ENCODE measurements around the gene HELZ.
"Not testable (repeated sequence)": the region's sequence is repeated elsewhere in the genome, so short reads cannot be mapped to it uniquely, and the experiment has no call there.

Gene HELZ

GRCh38 chr17:67145183-67145805, 99.7 kb downstream of the HELZ start:
- TF ChIP-seq CTCF (conservative IDR thresholded peaks at IDR 0.05; ENCODE audit: low read depth, low read length): no peak
- H3K4me3 ChIP-seq (ENCODE audit: low read length): no peak overlapping the region
- no peak for DNase-seq (ENCODE audit: low read depth)

- no peak overlapping the region for H3K4me3 ChIP-seq (ENCODE audit: low read length)
- TF ChIP-seq CTCF (conservative IDR thresholded peaks at IDR 0.05; ENCODE audit: low read depth, low read length): no peak
- DNase-seq (ENCODE audit: low read depth): no peak
These were observed 101.7 kb downstream of the HELZ start for GRCh38 chr17:67143318-67143717.

- not testable (repeated sequence) for H3K4me3 ChIP-seq (ENCODE audit: low read length); DNase-seq (ENCODE audit: low read depth)
These were observed 103.0 kb downstream of the HELZ start for GRCh38 chr17:67142030-67142429.

GRCh38 chr17:67139784-67140665, 105.0 kb downstream of the HELZ start:
- DNase-seq (ENCODE audit: low read depth): no peak
- TF ChIP-seq CTCF (conservative IDR thresholded peaks at IDR 0.05; ENCODE audit: low read depth, low read length): peak; percentile 13
- H3K4me3 ChIP-seq (ENCODE audit: low read length): no peak overlapping the region

- no peak overlapping the region for H3K4me3 ChIP-seq (ENCODE audit: low read length)
- no peak for TF ChIP-seq CTCF (conservative IDR thresholded peaks at IDR 0.05; ENCODE audit: low read depth, low read length)
- DNase-seq (ENCODE audit: low read depth): no peak
These were observed 105.7 kb downstream of the HELZ start for GRCh38 chr17:67139289-67139688.

GRCh38 chr17:67138392-67138791, 106.6 kb downstream of the HELZ start:
- TF ChIP-seq CTCF (conservative IDR thresholded peaks at IDR 0.05; ENCODE audit: low read depth, low read length): no peak
- H3K4me3 ChIP-seq (ENCODE audit: low read length): no peak overlapping the region
- DNase-seq (ENCODE audit: low read depth): no peak

- no peak overlapping the region for H3K4me3 ChIP-seq (ENCODE audit: low read length)
- no peak for TF ChIP-seq CTCF (conservative IDR thresholded peaks at IDR 0.05; ENCODE audit: low read depth, low read length)
These were observed 107.1 kb downstream of the HELZ start for GRCh38 chr17:67137860-67138259.

More at GRCh38 chr17:67137860-67138259, 107.1 kb downstream of the HELZ start:
- no peak for DNase-seq (ENCODE audit: low read depth)
